OCI-LY1 (cell line): ENCODE results near the gene ASB9.

ENCODE experiments used
- H2AFZ ChIP-seq: fragments of 200-600 bp; sonication (generic), shearing (Covaris generic); 2 replicates; pipeline ENCODE4 v1.6.0; 2014; ENCODE audit warnings: antibody characterized with exemption, mild to moderate bottlenecking, low read length
- H3F3A ChIP-seq: fragments of 200-600 bp; sonication (generic), shearing (Covaris generic); 2 replicates; pipeline ENCODE4 v1.6.0; 2014; ENCODE audit warnings: mild to moderate bottlenecking, antibody characterized with exemption, low read length, moderate library complexity; ENCODE audit not compliant: insufficient read depth
- H3K27ac ChIP-seq: fragments of 200-600 bp; sonication (generic); 2 replicates; pipeline ENCODE4 v1.5.1; 2014; ENCODE audit warnings: low read length, mixed run types, mild to moderate bottlenecking, low read depth; ENCODE audit not compliant: poor library complexity, severe bottlenecking
- H3K27me3 ChIP-seq: fragments of 200-600 bp; sonication (generic); 2 replicates; pipeline ENCODE4 v1.6.0; 2014; ENCODE audit warnings: antibody characterized with exemption, mild to moderate bottlenecking, low read length, moderate library complexity; ENCODE audit not compliant: insufficient read depth
- H3K36me3 ChIP-seq: fragments of 200-600 bp; sonication (generic); 2 replicates; pipeline ENCODE4 v1.6.1; 2014; ENCODE audit warnings: mild to moderate bottlenecking, antibody characterized with exemption, low read length, moderate library complexity, mixed read lengths; ENCODE audit not compliant: insufficient read depth
- H3K4me1 ChIP-seq: fragments of 200-600 bp; sonication (generic); 2 replicates; pipeline ENCODE4 v1.5.1; 2014; ENCODE audit warnings: mild to moderate bottlenecking, low read length, moderate library complexity; ENCODE audit not compliant: insufficient read depth, severe bottlenecking
- H3K4me2 ChIP-seq: fragments of 200-600 bp; sonication (generic), shearing (Covaris generic); 2 replicates; pipeline ENCODE4 v1.6.1; 2014; ENCODE audit warnings: low read length
- H3K4me3 ChIP-seq: fragments of 200-600 bp; sonication (generic); 2 replicates; pipeline ENCODE4 v1.5.1; 2014; ENCODE audit warnings: low read length, low read depth, mild to moderate bottlenecking, mixed read lengths; ENCODE audit not compliant: poor library complexity, severe bottlenecking
- H3K79me2 ChIP-seq: fragments of 200-600 bp; shearing (Covaris generic); 2 replicates; pipeline ENCODE4 v1.6.1; 2016; ENCODE audit warnings: mixed run types, low read length, mixed read lengths; ENCODE audit not compliant: insufficient read depth
- H3K9ac ChIP-seq: fragments of 200-600 bp; sonication (generic), shearing (Covaris generic); 2 replicates; pipeline ENCODE4 v1.6.1; 2014; ENCODE audit warnings: mild to moderate bottlenecking, low read length, mixed read lengths
- H3K9me2 ChIP-seq: fragments of 200-600 bp; sonication (generic), shearing (Covaris generic); 2 replicates; pipeline ENCODE4 v1.6.1; 2014; ENCODE audit warnings: low read depth, mild to moderate bottlenecking, low read length, mixed read lengths
- H3K9me3 ChIP-seq: fragments of 200-600 bp; shearing (Covaris generic); 2 replicates; pipeline ENCODE4 v1.6.1; 2014; ENCODE audit warnings: low read length, mixed read lengths
- H4K20me1 ChIP-seq: fragments of 200-600 bp; sonication (generic), shearing (Covaris generic); 2 replicates; pipeline ENCODE4 v1.6.0; 2016; ENCODE audit warnings: mild to moderate bottlenecking, low read length; ENCODE audit not compliant: insufficient read depth
- EZH2 ChIP-seq: fragments of 200-600 bp; sonication (generic), shearing (Covaris generic); IDR thresholded peaks from 2 replicates; pipeline ENCODE4 v1.8.0; 2017; ENCODE audit warnings: borderline replicate concordance, mixed run types, mild to moderate bottlenecking, antibody characterized with exemption, low read length, moderate library complexity, mixed read lengths
- TF ChIP-seq, protein P1 (sequence below): fragments of 200-600 bp; sonication (generic), shearing (Covaris generic); IDR thresholded peaks from 2 replicates; pipeline ENCODE4 v1.5.1; 2017; ENCODE audit warnings: mild to moderate bottlenecking, antibody characterized with exemption, low read length, moderate library complexity, mixed read lengths

Gene ASB9

DNA sequence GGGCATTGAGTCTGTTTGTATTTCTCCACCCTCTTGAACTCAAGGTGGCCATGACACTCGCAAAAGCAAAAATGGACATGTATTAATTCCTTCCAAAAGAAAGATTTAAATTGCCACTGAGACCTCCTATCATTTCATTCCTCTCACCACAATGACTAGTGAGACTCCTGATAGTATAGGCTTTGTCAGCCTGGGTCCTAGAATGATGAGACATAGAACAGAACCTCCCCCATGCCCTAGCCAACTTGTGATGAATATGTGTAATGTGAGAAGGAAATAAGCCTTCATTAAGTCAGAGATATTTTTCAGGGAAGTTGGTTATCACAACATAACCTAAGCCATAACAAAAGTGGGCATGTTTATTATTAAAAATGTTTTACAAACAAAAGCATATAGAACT is 62.5 kb downstream of the ASB9 start:
- no peaks in the 10 kb centered on the region for H4K20me1 ChIP-seq
- no peaks in the 10 kb centered on the region for H3K36me3 ChIP-seq
- TF ChIP-seq EZH2: no peak
- TF ChIP-seq, protein P1, sequence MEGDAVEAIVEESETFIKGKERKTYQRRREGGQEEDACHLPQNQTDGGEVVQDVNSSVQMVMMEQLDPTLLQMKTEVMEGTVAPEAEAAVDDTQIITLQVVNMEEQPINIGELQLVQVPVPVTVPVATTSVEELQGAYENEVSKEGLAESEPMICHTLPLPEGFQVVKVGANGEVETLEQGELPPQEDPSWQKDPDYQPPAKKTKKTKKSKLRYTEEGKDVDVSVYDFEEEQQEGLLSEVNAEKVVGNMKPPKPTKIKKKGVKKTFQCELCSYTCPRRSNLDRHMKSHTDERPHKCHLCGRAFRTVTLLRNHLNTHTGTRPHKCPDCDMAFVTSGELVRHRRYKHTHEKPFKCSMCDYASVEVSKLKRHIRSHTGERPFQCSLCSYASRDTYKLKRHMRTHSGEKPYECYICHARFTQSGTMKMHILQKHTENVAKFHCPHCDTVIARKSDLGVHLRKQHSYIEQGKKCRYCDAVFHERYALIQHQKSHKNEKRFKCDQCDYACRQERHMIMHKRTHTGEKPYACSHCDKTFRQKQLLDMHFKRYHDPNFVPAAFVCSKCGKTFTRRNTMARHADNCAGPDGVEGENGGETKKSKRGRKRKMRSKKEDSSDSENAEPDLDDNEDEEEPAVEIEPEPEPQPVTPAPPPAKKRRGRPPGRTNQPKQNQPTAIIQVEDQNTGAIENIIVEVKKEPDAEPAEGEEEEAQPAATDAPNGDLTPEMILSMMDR: no peak
- H3K9ac ChIP-seq: no peak overlapping the region
- no peaks in the 10 kb centered on the region for H3K79me2 ChIP-seq
- H3K4me2 ChIP-seq: no peak overlapping the region
- H3K4me3 ChIP-seq: no peak overlapping the region
- no peaks in the 10 kb centered on the region for H3K9me3 ChIP-seq
- H3K27ac ChIP-seq: no peak overlapping the region
- no peaks in the 10 kb centered on the region for H3F3A ChIP-seq
- H3K9me2 ChIP-seq: no peaks in the 10 kb centered on the region
- H3K27me3 ChIP-seq: no peaks in the 10 kb centered on the region
- H3K4me1 ChIP-seq: no peaks in the 10 kb centered on the region
- no peak overlapping the region for H2AFZ ChIP-seq

GRCh38 chrX:15206306-15206705 is 63.6 kb downstream of the ASB9 start:
- H3K79me2 ChIP-seq: no peaks in the 10 kb centered on the region
- H3K9me2 ChIP-seq: no peaks in the 10 kb centered on the region
- H3K4me3 ChIP-seq: no peak overlapping the region
- no peaks in the 10 kb centered on the region for H4K20me1 ChIP-seq
- H3K9ac ChIP-seq: no peak overlapping the region
- no peaks in the 10 kb centered on the region for H3K27me3 ChIP-seq
- no peak overlapping the region for H2AFZ ChIP-seq
- no peak overlapping the region for H3K4me2 ChIP-seq
- no peak overlapping the region for H3K27ac ChIP-seq
- H3K36me3 ChIP-seq: no peaks in the 10 kb centered on the region
- H3F3A ChIP-seq: no peaks in the 10 kb centered on the region
- no peak for TF ChIP-seq EZH2
- TF ChIP-seq, protein P1: no peak
- no peaks in the 10 kb centered on the region for H3K4me1 ChIP-seq
- no peaks in the 10 kb centered on the region for H3K9me3 ChIP-seq

- no peaks in the 10 kb centered on the region for H3K27me3 ChIP-seq
- H2AFZ ChIP-seq: no peak overlapping the region
Measured at GRCh38 chrX:15204130-15204751, 65.6 kb downstream of the ASB9 start.

More at GRCh38 chrX:15204130-15204751, 65.6 kb downstream of the ASB9 start:
- H3K79me2 ChIP-seq: no peaks in the 10 kb centered on the region
- H3K27ac ChIP-seq: no peak overlapping the region
- no peaks in the 10 kb centered on the region for H3K36me3 ChIP-seq
- H3F3A ChIP-seq: no peaks in the 10 kb centered on the region
- no peaks in the 10 kb centered on the region for H3K4me1 ChIP-seq
- no peaks in the 10 kb centered on the region for H3K9me2 ChIP-seq
- H3K4me2 ChIP-seq: no peak overlapping the region
- no peak overlapping the region for H3K9ac ChIP-seq
- H3K9me3 ChIP-seq: no peaks in the 10 kb centered on the region
- no peak overlapping the region for H3K4me3 ChIP-seq
- no peaks in the 10 kb centered on the region for H4K20me1 ChIP-seq
- TF ChIP-seq, protein P1: no peak
- TF ChIP-seq EZH2: no peak
